ENCODE data around the gene AKT1.

DNA sequence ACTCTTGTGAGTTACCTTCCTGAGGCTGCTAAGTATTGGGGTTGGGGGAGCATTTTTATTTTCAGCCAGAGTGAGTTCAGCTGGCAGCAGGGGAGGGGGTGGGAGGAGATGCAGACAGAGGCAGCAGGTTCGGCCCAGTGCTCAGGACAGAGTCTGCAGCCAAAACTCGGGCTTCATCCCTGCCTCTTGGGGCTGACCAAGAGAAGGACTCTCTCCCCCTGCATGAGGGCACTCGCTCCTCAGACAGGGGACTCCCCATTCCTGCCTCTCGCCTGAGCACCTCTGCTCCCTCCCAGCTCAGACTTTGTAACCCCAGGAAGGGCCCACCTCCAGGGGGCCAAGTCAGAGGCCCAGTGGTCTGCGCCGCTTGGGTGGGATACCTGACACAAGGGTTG lies 1.1 kb upstream of the AKT1 start:
- TF ChIP-seq, protein P1, sequence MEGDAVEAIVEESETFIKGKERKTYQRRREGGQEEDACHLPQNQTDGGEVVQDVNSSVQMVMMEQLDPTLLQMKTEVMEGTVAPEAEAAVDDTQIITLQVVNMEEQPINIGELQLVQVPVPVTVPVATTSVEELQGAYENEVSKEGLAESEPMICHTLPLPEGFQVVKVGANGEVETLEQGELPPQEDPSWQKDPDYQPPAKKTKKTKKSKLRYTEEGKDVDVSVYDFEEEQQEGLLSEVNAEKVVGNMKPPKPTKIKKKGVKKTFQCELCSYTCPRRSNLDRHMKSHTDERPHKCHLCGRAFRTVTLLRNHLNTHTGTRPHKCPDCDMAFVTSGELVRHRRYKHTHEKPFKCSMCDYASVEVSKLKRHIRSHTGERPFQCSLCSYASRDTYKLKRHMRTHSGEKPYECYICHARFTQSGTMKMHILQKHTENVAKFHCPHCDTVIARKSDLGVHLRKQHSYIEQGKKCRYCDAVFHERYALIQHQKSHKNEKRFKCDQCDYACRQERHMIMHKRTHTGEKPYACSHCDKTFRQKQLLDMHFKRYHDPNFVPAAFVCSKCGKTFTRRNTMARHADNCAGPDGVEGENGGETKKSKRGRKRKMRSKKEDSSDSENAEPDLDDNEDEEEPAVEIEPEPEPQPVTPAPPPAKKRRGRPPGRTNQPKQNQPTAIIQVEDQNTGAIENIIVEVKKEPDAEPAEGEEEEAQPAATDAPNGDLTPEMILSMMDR (conservative IDR thresholded peaks at IDR 0.05; ENCODE audit: low read depth, low read length): no peak
- no peak for TF ChIP-seq EZH2 (IDR thresholded peaks at IDR 0.05; ENCODE audit: borderline replicate concordance, low read depth, low read length, poor library complexity, severe bottlenecking)
